K562 (cell line): ENCODE results near the gene SLC35E2B. TPM values are rescaled to one million over a fixed set of nuclear protein-coding genes. Genes with fewer than 3 reads are reported as not detected.

Experiments
- ATAC-seq: fragments of 200-7000 bp; cut with Tn5 transposase; 3 replicates; pipeline ENCODE4 v1.9.1; 2020; ENCODE audit warnings: moderate library complexity
- BruUV-seq: library from RNA; stranded (reverse); fragments of 400-500 nt; replicated peaks from 2 replicates; lab custom pipeline; 2021; lab: Mats Ljungman, UMichigan
- CTCF ChIA-PET: fragments of 300-600 bp; formaldehyde crosslinking; extraction: SDS; loops from one replicate; lab custom pipeline; 2021; ENCODE audit warnings: low intra/inter-chr PET ratio; lab: Yijun Ruan, JAX
- POLR2A ChIA-PET: fragments of 300-600, 350-650 bp; sonication (Branson Sonifier 250); formaldehyde crosslinking; extraction: SDS; loops from one replicate; lab custom pipeline; 2021; ENCODE audit warnings: antibody characterized with exemption, inconsistent platforms; lab: Yijun Ruan, JAX
- DNase-seq, 4 experiments: peaks; one replicate each; pipeline versions ENCODE4 v3.0.0 to v3.0.0-alpha.2; 2011 to 2018; ENCODE audit warnings: low spot score in 3 of 4, mixed read lengths in 3 of 4; ENCODE audit errors: extremely low read depth in 1 of 4
- FAIRE-seq: peaks from 2 replicates; lab custom pipeline; 2011; peaks lifted over from hg19 to GRCh38; lab: Jason Lieb, UNC
- H2AFZ ChIP-seq: 2 replicates; pipeline ENCODE4 v1.6.0; 2011; ENCODE audit warnings: low read depth, low read length, control low read depth, inconsistent platforms
- H3K27ac ChIP-seq: fragments of 200-600 bp; 3 replicates; pipeline ENCODE4 v1.8.0; 2011; ENCODE audit warnings: low read depth, mild to moderate bottlenecking, control low read depth, inconsistent platforms, low read length, moderate library complexity, mixed read lengths; ENCODE audit errors: extremely low read depth
- H3K27me3 ChIP-seq, 2 experiments: fragments of 300-600 bp in 1 of 2; 2 replicates in 1 of 2; 3 replicates in 1 of 2; pipeline versions ENCODE4 v1.6.0 to v1.8.0; 2011; ENCODE audit warnings: inconsistent platforms in 2 of 2, low read length in 2 of 2, mild to moderate bottlenecking in 1 of 2, mixed read lengths in 1 of 2, moderate library complexity in 1 of 2; ENCODE audit not compliant: control insufficient read depth in 2 of 2, insufficient read depth in 2 of 2
- H3K36me3 ChIP-seq: fragments of 300-600 bp; 3 replicates; pipeline ENCODE4 v1.8.0; 2011; ENCODE audit warnings: mild to moderate bottlenecking, low read length, inconsistent platforms; ENCODE audit not compliant: control insufficient read depth, insufficient read depth
- H3K4me1 ChIP-seq, 2 experiments: fragments of 200-600 bp in 1 of 2; replicated peaks in 1 of 2; 2 replicates in 1 of 2; 3 replicates in 1 of 2; pipeline versions ENCODE4 v1.5.1 to v1.8.0; 2011; ENCODE audit warnings: inconsistent platforms in 2 of 2, low read length in 2 of 2, mild to moderate bottlenecking in 1 of 2, mixed read lengths in 1 of 2, moderate library complexity in 1 of 2; ENCODE audit not compliant: control insufficient read depth in 2 of 2, insufficient read depth in 2 of 2
- H3K4me2 ChIP-seq: 2 replicates; pipeline ENCODE4 v1.6.1; 2011; ENCODE audit warnings: low read length, control low read depth, inconsistent platforms, mixed read lengths; ENCODE audit not compliant: insufficient read depth
- H3K4me3 ChIP-seq: fragments of 200-600 bp; sonication (generic), shearing (Covaris generic); 2 replicates; pipeline ENCODE4 v1.5.1; 2016; ENCODE audit warnings: control low read depth, inconsistent platforms
- H3K79me2 ChIP-seq: fragments of 200-600 bp; 3 replicates; pipeline ENCODE4 v1.8.0; 2011; ENCODE audit warnings: low read length, inconsistent platforms; ENCODE audit not compliant: control insufficient read depth, insufficient read depth
- H3K9ac ChIP-seq, 2 experiments: 2 replicates each; pipeline versions ENCODE4 v1.6.0 to v1.6.1; 2011; ENCODE audit warnings: low read depth in 2 of 2, low read length in 2 of 2, control low read depth in 1 of 2, inconsistent platforms in 1 of 2, mild to moderate bottlenecking in 1 of 2, mixed read lengths in 1 of 2; ENCODE audit not compliant: insufficient read depth in 1 of 2
- H3K9me1 ChIP-seq: one replicate; pipeline ENCODE4 v1.6.0; 2011; ENCODE audit warnings: inconsistent platforms, mild to moderate bottlenecking, low read length, moderate library complexity; ENCODE audit not compliant: control insufficient read depth, insufficient read depth
- H3K9me3 ChIP-seq: replicated peaks from 2 replicates; pipeline ENCODE4 v1.5.1; 2011; ENCODE audit warnings: low read depth, low read length, inconsistent platforms; ENCODE audit not compliant: control insufficient read depth, insufficient read depth
- H4K20me1 ChIP-seq: replicated peaks from 2 replicates; pipeline ENCODE4 v1.6.1; 2011; ENCODE audit warnings: low read length, inconsistent platforms, mixed read lengths; ENCODE audit not compliant: control insufficient read depth, insufficient read depth
- CC2D1A ChIP-seq: fragments of 450-650 bp; IDR thresholded peaks from 2 replicates; pipeline ENCODE4 v1.6.1; 2017; ENCODE audit warnings: mild to moderate bottlenecking
- ESRRA ChIP-seq: fragments of 450-650 bp; IDR thresholded peaks from 2 replicates; pipeline ENCODE4 v1.6.1; 2014; ENCODE audit warnings: low read depth, mild to moderate bottlenecking, moderate library complexity, borderline replicate concordance
- FIP1L1 ChIP-seq: fragments of 200-400 bp; formaldehyde crosslinking; IDR thresholded peaks from 2 replicates; pipeline ENCODE4 v1.6.1; 2018; ENCODE audit warnings: mild to moderate bottlenecking, low read depth, low read length; ENCODE audit not compliant: poor library complexity, severe bottlenecking
- NFIC ChIP-seq: fragments of 450-650 bp; IDR thresholded peaks from 2 replicates; pipeline ENCODE4 v1.6.1; 2017; ENCODE audit warnings: mild to moderate bottlenecking, inconsistent platforms
- POLR3A ChIP-seq: IDR thresholded peaks from 2 replicates; pipeline ENCODE4 v1.6.1; 2011; ENCODE audit warnings: borderline replicate concordance, mild to moderate bottlenecking, moderate library complexity; ENCODE audit not compliant: insufficient read length, insufficient read depth; ENCODE audit errors: extremely low read depth
- RAD21 ChIP-seq, 2 experiments: fragments of 250-450 bp in 1 of 2; fragments of 450-650 bp in 1 of 2; sonication (Bioruptor Pico) in 1 of 2; formaldehyde crosslinking in 1 of 2; IDR thresholded peaks in 1 of 2; conservative IDR thresholded peaks in 1 of 2; 2 replicates each; pipeline versions ENCODE4 v1.4.0 to v1.8.0; 2020 to 2022; ENCODE audit warnings: mild to moderate bottlenecking in 2 of 2, moderate library complexity in 1 of 2
- RBM15 ChIP-seq: fragments of 200-400 bp; formaldehyde crosslinking; IDR thresholded peaks from 2 replicates; pipeline ENCODE4 v1.6.1; 2018; ENCODE audit warnings: mild to moderate bottlenecking, low read length, moderate library complexity; ENCODE audit not compliant: insufficient read depth
- REST ChIP-seq, 2 experiments: fragments of 450-650 bp; formaldehyde crosslinking in 1 of 2; IDR thresholded peaks; 2 replicates each; pipeline versions ENCODE4 v1.4.0 to v1.6.1; 2014 to 2020; ENCODE audit warnings: mild to moderate bottlenecking in 2 of 2, borderline replicate concordance in 1 of 2, low read depth in 1 of 2
- SMC3 ChIP-seq: conservative IDR thresholded peaks from 2 replicates; pipeline ENCODE4 v1.6.1; 2011; ENCODE audit warnings: low read depth, low read length, improper control_type of control experiment; ENCODE audit not compliant: insufficient read depth
- WGBS: fragments of 100-300 bp; shearing (Covaris generic); methylation state at CpG from one replicate; pipeline ENCODE4 v1.1.6; 2016; ENCODE audit warnings: low coverage, mixed read lengths; ENCODE audit not compliant: insufficient coverage; ENCODE audit errors: missing lambda C conversion rate; 5-methylcytosine and 5-hydroxymethylcytosine counted together
- in situ Hi-C: fragments of 300-500 bp; cut with MboI; formaldehyde crosslinking; loops from 4 replicates; pipeline ENCODE4 v1.15.0; 2018; ENCODE audit warnings: inconsistent platforms, mixed read lengths
- intact Hi-C: fragments of 100-400 bp; cut with micrococcal nuclease; formaldehyde crosslinking; loops from 2 replicates; pipeline ENCODE4 v1.14.2; 2022
- polyA plus RNA-seq, 8 experiments: library from polyadenylated mRNA; depleted of rRNA in 4 of 8; stranded (reverse) in 5 of 8; unstranded in 3 of 8; fragments of >200 nt; fragmentation: Nextera tagmentation in 2 of 8; fragmentation: Illumina TruSeq in 1 of 8; extraction: Ambion mirVana in 2 of 8; extraction: Trizol in 1 of 8; gene quantifications; 2 replicates each; pipeline versions ENCODE4 v1.2.1 to v1.2.3, GENCODE V29; 2011 to 2014; ENCODE audit warnings: inconsistent platforms in 1 of 8, missing spikeins in 1 of 8
- total RNA-seq, 7 experiments: library from RNA; depleted of rRNA in 6 of 7; stranded (reverse); fragments of >200 nt in 6 of 7; fragmentation: Illumina TruSeq in 2 of 7; extraction: Trizol in 2 of 7; gene quantifications; 2 replicates each; pipeline versions ENCODE4 v1.2.1 to v1.2.3, GENCODE V29; 2011 to 2021; ENCODE audit warnings: low replicate concordance in 1 of 7
- TF ChIP-seq, protein P1 (sequence below): IDR thresholded peaks from 2 replicates; pipeline ENCODE4 v1.6.1; 2011; ENCODE audit warnings: borderline replicate concordance, low read depth, mild to moderate bottlenecking, moderate library complexity, low read length; ENCODE audit not compliant: insufficient read depth, poor library complexity, severe bottlenecking

Gene SLC35E2B
- total and polyA plus RNA-seq, 9 of the 15 experiments (the other 6 are each of a cell fraction or from before 2014, with no cell fraction given), result 4.7 to 44.6 (median 20.7) TPM

- CTCF ChIA-PET, result interaction anchor here (1.7 kb wide), 1 partner anchor 46 kb away, joined by 5 read pairs; no protein-coding TSS in a partner anchor
- H3K4me1 ChIP-seq, result peaks cover 9 to 91% of the 10 kb centered on the region in 2 experiments; a peak in 3 of 5 replicates
- POLR2A ChIA-PET, result interaction anchor here (0.6 kb wide), 1 partner anchor 244 kb away, joined by 3 read pairs; no protein-coding TSS in a partner anchor
- H3K4me2 ChIP-seq, result no peak overlapping the region
- in situ Hi-C loops, result no loop called here
- no peaks in the 10 kb centered on the region for H3K9me1 ChIP-seq
- intact Hi-C loops, result no loop called here
- no peak overlapping the region for H2AFZ ChIP-seq
- peak; percentile 50 to 71 (median 62) for DNase-seq
- H3K27me3 ChIP-seq, result no peaks in the 10 kb centered on the region
- peaks cover 9% of the 10 kb centered on the region; the same call in 2 of the 3 replicates for H3K36me3 ChIP-seq
- BruUV-seq, result no TSS peak
- no peak overlapping the region for H3K27ac ChIP-seq
- 43% methylated on average over 14 of the region's 14 CpGs for WGBS
- no peak overlapping the region for H3K4me3 ChIP-seq
- peaks cover 14% of the 10 kb centered on the region for H3K79me2 ChIP-seq
- peak; percentile 46 for ATAC-seq
- peaks cover 18% of the 10 kb centered on the region; the same call in 1 of the 2 replicates for H4K20me1 ChIP-seq
- FAIRE-seq, result peak; percentile 58
- H3K9ac ChIP-seq, result peak overlapping the region in 1 of 2 experiments; percentile 78; a peak in 1 of 4 replicates
- no peaks in the 10 kb centered on the region for H3K9me3 ChIP-seq
- TF ChIP-seq FIP1L1 (peak; percentile 21), ESRRA (peak; percentile 31; the same call in 1 of the 2 replicates), RBM15 (no peak), REST (IDR thresholded peaks at IDR 0.05; ENCODE audit: borderline replicate concordance) (peak; percentile 53; the same call in 1 of the 2 replicates), REST (CRISPR knock-in tag; IDR thresholded peaks at IDR 0.05; ENCODE audit: low read depth) (no peak), POLR3A (no peak), CC2D1A (0 out of 2 replicates have a peak, but pooled peaks have one; percentile 29), RAD21 (CRISPR knock-in tag; conservative IDR thresholded peaks at IDR 0.05 in 1 of 2, IDR thresholded peaks at IDR 0.05 in 1 of 2) (peak in 1 of 2 experiments; percentile 69; a peak in 2 of 4 replicates), SMC3 (peak; percentile 43; the same call in 1 of the 2 replicates), NFIC (peak; percentile 59; the same call in 1 of the 2 replicates)
- TF ChIP-seq, protein P1, sequence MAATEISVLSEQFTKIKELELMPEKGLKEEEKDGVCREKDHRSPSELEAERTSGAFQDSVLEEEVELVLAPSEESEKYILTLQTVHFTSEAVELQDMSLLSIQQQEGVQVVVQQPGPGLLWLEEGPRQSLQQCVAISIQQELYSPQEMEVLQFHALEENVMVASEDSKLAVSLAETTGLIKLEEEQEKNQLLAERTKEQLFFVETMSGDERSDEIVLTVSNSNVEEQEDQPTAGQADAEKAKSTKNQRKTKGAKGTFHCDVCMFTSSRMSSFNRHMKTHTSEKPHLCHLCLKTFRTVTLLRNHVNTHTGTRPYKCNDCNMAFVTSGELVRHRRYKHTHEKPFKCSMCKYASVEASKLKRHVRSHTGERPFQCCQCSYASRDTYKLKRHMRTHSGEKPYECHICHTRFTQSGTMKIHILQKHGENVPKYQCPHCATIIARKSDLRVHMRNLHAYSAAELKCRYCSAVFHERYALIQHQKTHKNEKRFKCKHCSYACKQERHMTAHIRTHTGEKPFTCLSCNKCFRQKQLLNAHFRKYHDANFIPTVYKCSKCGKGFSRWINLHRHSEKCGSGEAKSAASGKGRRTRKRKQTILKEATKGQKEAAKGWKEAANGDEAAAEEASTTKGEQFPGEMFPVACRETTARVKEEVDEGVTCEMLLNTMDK, result peak; percentile 78
Observed at GRCh38 chr1:1619917-1620361, 72.7 kb downstream of the SLC35E2B start.
